SU-DHL-6 (cell line): ENCODE data around the gene ARL15.

Experiments used
- H2AFZ ChIP-seq: fragments of 200-600 bp; sonication (generic); 2 replicates; pipeline ENCODE4 v1.6.1; 2014; ENCODE audit warnings: low read depth, mild to moderate bottlenecking, moderate library complexity, mixed read lengths, antibody characterized with exemption, low read length; ENCODE audit not compliant: severe bottlenecking
- H3F3A ChIP-seq: fragments of 200-600 bp; shearing (Covaris generic); 2 replicates; pipeline ENCODE4 v1.6.0; 2016; ENCODE audit warnings: antibody characterized with exemption, mild to moderate bottlenecking; ENCODE audit not compliant: insufficient read depth
- H3K27ac ChIP-seq: fragments of 200-600 bp; sonication (generic); 2 replicates; pipeline ENCODE4 v1.5.1; 2016; ENCODE audit warnings: low read depth, mild to moderate bottlenecking, low read length, moderate library complexity, mixed read lengths
- H3K27me3 ChIP-seq: fragments of 200-600 bp; sonication (generic), shearing (Covaris generic); 2 replicates; pipeline ENCODE4 v1.6.0; 2014; ENCODE audit warnings: mild to moderate bottlenecking, low read length
- H3K36me3 ChIP-seq: fragments of 200-600 bp; sonication (generic); 2 replicates; pipeline ENCODE4 v1.6.1; 2014; ENCODE audit warnings: mild to moderate bottlenecking, low read length, mixed read lengths
- H3K4me2 ChIP-seq: fragments of 300-600, 200-600 bp; shearing (Covaris generic), sonication (generic); 2 replicates; pipeline ENCODE4 v1.6.0; 2014; ENCODE audit warnings: low read length, low read depth, mild to moderate bottlenecking; ENCODE audit not compliant: poor library complexity, severe bottlenecking
- H3K4me3 ChIP-seq: fragments of 200-600 bp; sonication (generic); 2 replicates; pipeline ENCODE4 v1.5.1; 2014; ENCODE audit warnings: antibody characterized with exemption, low read length, mild to moderate bottlenecking, mixed read lengths; ENCODE audit not compliant: insufficient read depth, poor library complexity, severe bottlenecking
- H3K79me2 ChIP-seq: fragments of 200-600 bp; sonication (generic); 2 replicates; pipeline ENCODE4 v1.6.1; 2014; ENCODE audit warnings: mild to moderate bottlenecking, low read length, moderate library complexity; ENCODE audit not compliant: insufficient read depth
- H3K9ac ChIP-seq: fragments of 200-600 bp; sonication (generic); 2 replicates; pipeline ENCODE4 v1.7.0; 2014; ENCODE audit warnings: mild to moderate bottlenecking, low read length
- H3K9me2 ChIP-seq: fragments of 200-600 bp; sonication (generic); replicated peaks from 2 replicates; pipeline ENCODE4 v1.6.1; 2014; ENCODE audit warnings: low read length; ENCODE audit not compliant: insufficient read depth
- H3K9me3 ChIP-seq: fragments of 200-600 bp; sonication (generic); 2 replicates; pipeline ENCODE4 v1.6.1; 2014; ENCODE audit warnings: low read length, mixed read lengths; ENCODE audit not compliant: insufficient read depth
- H4K20me1 ChIP-seq: fragments of 200-600 bp; sonication (generic); 2 replicates; pipeline ENCODE4 v1.6.1; 2014; ENCODE audit warnings: low read depth, mild to moderate bottlenecking, antibody characterized with exemption, low read length, moderate library complexity, mixed read lengths
- CTCF ChIP-seq: fragments of 200-600 bp; sonication (generic); IDR thresholded peaks from one replicate; pipeline ENCODE4 v1.5.1; 2017; ENCODE audit warnings: antibody characterized with exemption, mild to moderate bottlenecking, low read length, moderate library complexity; ENCODE audit not compliant: insufficient read depth, poor library complexity, severe bottlenecking
- EZH2phosphoT487 ChIP-seq: fragments of 200-600 bp; sonication (generic), shearing (Covaris generic); conservative IDR thresholded peaks from 2 replicates; pipeline ENCODE4 v1.6.1; 2018; ENCODE audit warnings: mild to moderate bottlenecking, antibody characterized with exemption, low read length, moderate library complexity, mixed read lengths

The ARL15 gene

GRCh38 chr5:54115735-54116403 is 194.5 kb downstream of the ARL15 start:
- H3K4me2 ChIP-seq, result no peak overlapping the region
- no peak overlapping the region for H3K27ac ChIP-seq
- no peak overlapping the region for H3K4me3 ChIP-seq
- TF ChIP-seq EZH2phosphoT487, result no peak
- no peak for TF ChIP-seq CTCF
- no peak overlapping the region for H3K9ac ChIP-seq
- H3K27me3 ChIP-seq, result no peaks in the 10 kb centered on the region
- H3K36me3 ChIP-seq, result no peaks in the 10 kb centered on the region
- no peaks in the 10 kb centered on the region for H3K9me2 ChIP-seq
- H4K20me1 ChIP-seq, result no peaks in the 10 kb centered on the region
- no peaks in the 10 kb centered on the region for H3F3A ChIP-seq
- H2AFZ ChIP-seq, result no peak overlapping the region
- H3K79me2 ChIP-seq, result no peaks in the 10 kb centered on the region
- H3K9me3 ChIP-seq, result no peaks in the 10 kb centered on the region

- Histone ChIP-seq H3K4me2 (no peak overlapping the region), H3K79me2 (no peaks in the 10 kb centered on the region)
These were observed 197.3 kb downstream of the ARL15 start for GRCh38 chr5:54113060-54113459.

GRCh38 chr5:54109626-54110330 is 200.6 kb downstream of the ARL15 start:
- no peak for TF ChIP-seq CTCF
- TF ChIP-seq EZH2phosphoT487, result no peak
- no peaks in the 10 kb centered on the region for H3K27me3 ChIP-seq
- no peak overlapping the region for H2AFZ ChIP-seq
- H3K27ac ChIP-seq, result no peak overlapping the region
- H3K4me2 ChIP-seq, result no peak overlapping the region
- H3K36me3 ChIP-seq, result no peaks in the 10 kb centered on the region
- no peaks in the 10 kb centered on the region for H3K9me3 ChIP-seq
- no peaks in the 10 kb centered on the region for H3K79me2 ChIP-seq
- H3K4me3 ChIP-seq, result no peak overlapping the region
- no peak overlapping the region for H3K9ac ChIP-seq
- no peaks in the 10 kb centered on the region for H3F3A ChIP-seq
- no peaks in the 10 kb centered on the region for H3K9me2 ChIP-seq
- no peaks in the 10 kb centered on the region for H4K20me1 ChIP-seq

More at GRCh38 chr5:54113060-54113459, 197.3 kb downstream of the ARL15 start:
- Histone ChIP-seq H3K4me3 (no peak overlapping the region), H3K9me2 (no peaks in the 10 kb centered on the region), H2AFZ (no peak overlapping the region), H3K36me3 (no peaks in the 10 kb centered on the region), H3F3A (no peaks in the 10 kb centered on the region), H3K27ac (no peak overlapping the region), H4K20me1 (no peaks in the 10 kb centered on the region), H3K9me3 (no peaks in the 10 kb centered on the region), H3K9ac (no peak overlapping the region), H3K27me3 (no peaks in the 10 kb centered on the region)
- TF ChIP-seq EZH2phosphoT487 (no peak), CTCF (no peak)
